D721Med (cell line): ENCODE results near the gene CD37.
"Not testable (repeated sequence)": the region's sequence is repeated elsewhere in the genome, so short reads cannot be mapped to it uniquely, and the experiment has no call there.

Experiments
- DNase-seq: peaks from one replicate; pipeline ENCODE4 v3.0.0; 2011; ENCODE audit warnings: low spot score; ENCODE audit not compliant: insufficient read length
- FAIRE-seq: peaks from 2 replicates; lab custom pipeline; 2011; peaks lifted over from hg19 to GRCh38; lab: Jason Lieb, UNC
- TF ChIP-seq, protein P1 (sequence below): IDR thresholded peaks from 2 replicates; pipeline ENCODE4 v1.5.1; 2012; ENCODE audit warnings: mild to moderate bottlenecking, control low read depth; ENCODE audit not compliant: insufficient read depth; ENCODE audit errors: missing control alignments

The CD37 gene

GRCh38 chr19:49364083-49364737 is 29.0 kb downstream of the CD37 start:
- TF ChIP-seq, protein P1, sequence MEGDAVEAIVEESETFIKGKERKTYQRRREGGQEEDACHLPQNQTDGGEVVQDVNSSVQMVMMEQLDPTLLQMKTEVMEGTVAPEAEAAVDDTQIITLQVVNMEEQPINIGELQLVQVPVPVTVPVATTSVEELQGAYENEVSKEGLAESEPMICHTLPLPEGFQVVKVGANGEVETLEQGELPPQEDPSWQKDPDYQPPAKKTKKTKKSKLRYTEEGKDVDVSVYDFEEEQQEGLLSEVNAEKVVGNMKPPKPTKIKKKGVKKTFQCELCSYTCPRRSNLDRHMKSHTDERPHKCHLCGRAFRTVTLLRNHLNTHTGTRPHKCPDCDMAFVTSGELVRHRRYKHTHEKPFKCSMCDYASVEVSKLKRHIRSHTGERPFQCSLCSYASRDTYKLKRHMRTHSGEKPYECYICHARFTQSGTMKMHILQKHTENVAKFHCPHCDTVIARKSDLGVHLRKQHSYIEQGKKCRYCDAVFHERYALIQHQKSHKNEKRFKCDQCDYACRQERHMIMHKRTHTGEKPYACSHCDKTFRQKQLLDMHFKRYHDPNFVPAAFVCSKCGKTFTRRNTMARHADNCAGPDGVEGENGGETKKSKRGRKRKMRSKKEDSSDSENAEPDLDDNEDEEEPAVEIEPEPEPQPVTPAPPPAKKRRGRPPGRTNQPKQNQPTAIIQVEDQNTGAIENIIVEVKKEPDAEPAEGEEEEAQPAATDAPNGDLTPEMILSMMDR, result no peak
- DNase-seq (no peak), FAIRE-seq (no peak)

- TF ChIP-seq, protein P1, result no peak
- no peak for DNase-seq
- no peak for FAIRE-seq
Measured at GRCh38 chr19:49366110-49366509, 30.9 kb downstream of the CD37 start.

DNA sequence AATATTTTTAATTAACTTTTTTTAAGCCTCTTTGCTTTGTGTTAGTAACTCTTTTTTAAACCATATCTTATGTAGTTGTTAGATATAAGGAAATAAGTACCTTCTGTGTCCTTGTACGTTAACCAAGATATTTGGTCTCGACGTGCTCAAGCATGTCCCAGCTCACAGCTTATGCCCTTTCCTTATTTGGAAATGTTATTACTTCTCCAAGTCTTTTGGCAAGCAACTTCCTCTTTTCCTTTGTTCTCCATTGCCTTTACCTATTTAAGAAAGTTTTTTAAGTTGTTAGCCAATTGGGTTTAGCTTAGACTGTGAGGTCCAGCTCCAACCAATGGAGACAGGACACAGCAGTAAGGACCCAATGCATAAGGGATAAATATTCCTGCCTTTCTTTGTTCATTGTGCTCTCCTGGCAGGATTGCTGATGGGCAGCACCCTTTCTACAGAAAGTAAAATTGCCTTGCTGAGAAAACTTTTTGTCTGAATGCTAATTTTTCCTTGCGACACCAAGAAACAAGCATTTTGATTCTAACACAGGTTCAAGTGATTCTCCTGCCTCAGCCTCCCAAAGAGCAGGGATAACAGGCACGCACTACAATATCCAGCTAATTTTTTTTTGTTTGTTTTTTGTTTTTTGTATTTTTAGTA is 33.6 kb downstream of the CD37 start:
- TF ChIP-seq, protein P1, result no peak
- no peak for FAIRE-seq
- no peak for DNase-seq

DNA sequence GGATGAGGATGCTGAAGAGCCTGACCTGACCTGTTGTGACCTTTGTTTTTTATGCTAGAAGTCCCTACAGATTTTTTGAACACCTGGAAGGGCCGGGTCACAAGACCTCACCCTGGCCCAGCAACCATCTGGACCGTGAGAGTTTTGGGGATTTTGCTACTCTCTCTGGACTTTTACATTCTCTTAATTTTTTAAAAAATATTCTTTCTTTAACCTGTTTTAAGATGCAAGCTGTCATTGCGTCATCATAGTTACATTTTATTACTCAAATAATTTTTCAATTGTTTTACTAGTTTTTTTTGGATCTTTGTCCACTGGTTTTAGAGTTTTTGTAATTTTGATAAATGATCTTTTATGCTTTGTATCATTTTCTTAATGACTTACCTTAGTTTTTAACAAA is 36.0 kb downstream of the CD37 start:
- FAIRE-seq (no peak), DNase-seq (no peak)
- TF ChIP-seq, protein P1, result no peak

DNA sequence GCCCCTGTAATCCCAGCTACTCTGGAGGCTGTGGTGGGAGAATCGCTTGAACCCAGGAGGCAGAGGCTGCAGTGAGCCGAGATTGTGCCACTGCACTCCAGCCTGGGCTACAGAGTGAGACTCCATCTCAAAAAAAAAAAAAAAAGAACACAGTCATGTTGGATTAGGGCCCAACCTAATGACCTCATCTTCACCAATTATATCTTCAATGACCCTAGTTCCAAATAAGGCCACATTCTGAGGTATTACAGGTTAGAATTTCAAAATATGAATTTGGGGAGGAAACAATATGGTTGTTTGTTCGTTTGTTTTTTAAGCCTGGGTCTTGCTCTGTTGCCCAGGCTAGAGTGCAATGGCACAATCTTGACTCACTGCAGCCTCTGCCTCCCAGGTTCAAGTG is 38.0 kb downstream of the CD37 start:
- FAIRE-seq, DNase-seq: not testable (repeated sequence)

- no peak for FAIRE-seq
- DNase-seq, result no peak
- TF ChIP-seq, protein P1, result no peak
Measured at GRCh38 chr19:49374665-49375434, 39.6 kb downstream of the CD37 start.

GRCh38 chr19:49378512-49378911 is 43.3 kb downstream of the CD37 start:
- FAIRE-seq (no peak), DNase-seq (no peak)
- TF ChIP-seq, protein P1, result no peak
